H1 (cell line): ENCODE measurements around the gene ANAPC10. TPM values are rescaled to one million over a fixed set of nuclear protein-coding genes. Genes with fewer than 3 reads are reported as not detected.

Source experiments
- CTCF ChIA-PET: fragments of 300-600 bp; sonication (Branson Sonifier 250); formaldehyde crosslinking; loops from one replicate; lab custom pipeline; 2021; ENCODE audit not compliant: partially characterized antibody; lab: Charles Lee
- POLR2A ChIA-PET: fragments of 300-600 bp; sonication (Branson Sonifier 250); formaldehyde crosslinking; loops from one replicate; lab custom pipeline; 2021; ENCODE audit warnings: inconsistent platforms; ENCODE audit not compliant: partially characterized antibody; lab: Charles Lee
- DNase-seq, 2 experiments: peaks; one replicate each; pipeline versions ENCODE4 v3.0.0 to v3.0.0-alpha.2; 2010 to 2022; ENCODE audit warnings: low spot score in 2 of 2, low read depth in 1 of 2, mixed read lengths in 1 of 2
- FAIRE-seq: peaks from 2 replicates; lab custom pipeline; 2011; peaks lifted over from hg19 to GRCh38; lab: Jason Lieb, UNC
- H2AFZ ChIP-seq: 2 replicates; pipeline ENCODE4 v1.8.1; 2012; ENCODE audit warnings: low read length, inconsistent platforms
- H2AK5ac ChIP-seq: 2 replicates; pipeline ENCODE4 v1.6.1; 2013; ENCODE audit warnings: low read depth, low read length
- H2BK120ac ChIP-seq: replicated peaks from 2 replicates; pipeline ENCODE3; 2013; ENCODE audit warnings: low read depth, low read length, inconsistent platforms
- H2BK12ac ChIP-seq: 2 replicates; pipeline ENCODE4 v1.6.1; 2013; ENCODE audit warnings: low read depth, low read length
- H2BK15ac ChIP-seq: 2 replicates; pipeline ENCODE4 v1.6.1; 2013; ENCODE audit warnings: low read length
- H2BK20ac ChIP-seq: 2 replicates; pipeline ENCODE4 v1.6.1; 2013; ENCODE audit warnings: low read length
- H2BK5ac ChIP-seq: 2 replicates; pipeline ENCODE4 v1.6.1; 2013; ENCODE audit warnings: low read depth, low read length
- H3K14ac ChIP-seq: 2 replicates; pipeline ENCODE4 v1.6.1; 2013; ENCODE audit warnings: inconsistent platforms; ENCODE audit not compliant: insufficient read length
- H3K18ac ChIP-seq: 2 replicates; pipeline ENCODE4 v1.6.1; 2013; ENCODE audit warnings: low read length; ENCODE audit errors: extremely low read depth
- H3K23ac ChIP-seq: 2 replicates; pipeline ENCODE4 v1.6.1; 2013; ENCODE audit warnings: inconsistent platforms; ENCODE audit not compliant: insufficient read length
- H3K23me2 ChIP-seq: 2 replicates; pipeline ENCODE4 v1.6.1; 2013; ENCODE audit warnings: low read depth, low read length
- H3K27ac ChIP-seq: 2 replicates; pipeline ENCODE4 v1.6.1; 2011; ENCODE audit warnings: low read depth, low read length, inconsistent platforms
- H3K27me3 ChIP-seq, 4 experiments: replicated peaks in 1 of 4; 1 replicate in 1 of 4; 2 replicates in 3 of 4; pipeline versions ENCODE4 v1.6.1 to v1.8.1; 2011 to 2013; ENCODE audit warnings: low read length in 3 of 4, mild to moderate bottlenecking in 3 of 4, inconsistent platforms in 2 of 4, mixed read lengths in 2 of 4, moderate library complexity in 1 of 4; ENCODE audit not compliant: control insufficient read depth in 3 of 4, insufficient read depth in 3 of 4; ENCODE audit errors: extremely low read depth in 1 of 4
- H3K36me3 ChIP-seq, 4 experiments: 2 replicates each; pipeline versions ENCODE4 v1.6.1 to v1.8.1; 2011 to 2013; ENCODE audit warnings: mild to moderate bottlenecking in 4 of 4, low read length in 3 of 4, moderate library complexity in 2 of 4, control low read depth in 1 of 4, inconsistent platforms in 1 of 4; ENCODE audit not compliant: insufficient read depth in 4 of 4, control insufficient read depth in 2 of 4
- H3K4ac ChIP-seq: replicated peaks from 2 replicates; pipeline ENCODE3; 2013; ENCODE audit warnings: low read length, low read depth, mixed read lengths, inconsistent platforms; ENCODE audit not compliant: insufficient read length
- H3K4me1 ChIP-seq, 4 experiments: replicated peaks in 1 of 4; 1 replicate in 1 of 4; 2 replicates in 3 of 4; pipeline versions ENCODE4 v1.6.1 to v1.8.1; 2011 to 2013; ENCODE audit warnings: low read length in 3 of 4, inconsistent platforms in 2 of 4, mixed read lengths in 1 of 4; ENCODE audit not compliant: insufficient read depth in 4 of 4, control insufficient read depth in 3 of 4
- H3K4me2 ChIP-seq, 2 experiments: 2 replicates each; pipeline versions ENCODE4 v1.6.1 to v1.8.1; 2011 to 2013; ENCODE audit warnings: low read depth in 2 of 2, low read length in 2 of 2, control low read depth in 1 of 2, inconsistent platforms in 1 of 2, mild to moderate bottlenecking in 1 of 2; ENCODE audit not compliant: insufficient read depth in 1 of 2
- H3K4me3 ChIP-seq, 4 experiments: fragments of 200-600, 300-600 bp in 1 of 4; sonication (generic), shearing (Covaris generic), sonication (Bioruptor Twin) in 1 of 4; 2 replicates each; pipeline versions ENCODE4 v1.5.1 to v1.8.1; 2011 to 2016; ENCODE audit warnings: low read length in 4 of 4, low read depth in 3 of 4, control low read depth in 2 of 4, inconsistent platforms in 2 of 4, mild to moderate bottlenecking in 2 of 4, mixed read lengths in 1 of 4, moderate library complexity in 1 of 4; ENCODE audit not compliant: insufficient read depth in 2 of 4; ENCODE audit errors: extremely low read depth in 1 of 4
- H3K56ac ChIP-seq: replicated peaks from 2 replicates; pipeline ENCODE3; 2013; ENCODE audit warnings: low read depth, mild to moderate bottlenecking, mixed read lengths, low read length, inconsistent platforms; ENCODE audit not compliant: insufficient read length
- H3K79me1 ChIP-seq: 2 replicates; pipeline ENCODE4 v1.6.1; 2013; ENCODE audit warnings: low read depth, low read length, control low read depth
- H3K79me2 ChIP-seq, 2 experiments: 2 replicates each; pipeline versions ENCODE4 v1.6.1 to v1.8.1; 2012 to 2013; ENCODE audit warnings: low read length in 2 of 2, mild to moderate bottlenecking in 2 of 2, inconsistent platforms in 1 of 2; ENCODE audit not compliant: insufficient read depth in 2 of 2, control insufficient read depth in 1 of 2
- H3K9ac ChIP-seq, 4 experiments: replicated peaks in 1 of 4; 1 replicate in 1 of 4; 2 replicates in 3 of 4; pipeline versions ENCODE4 v1.6.1 to v1.8.1; 2011 to 2013; ENCODE audit warnings: low read depth in 3 of 4, low read length in 3 of 4, control low read depth in 2 of 4, mild to moderate bottlenecking in 2 of 4, moderate library complexity in 2 of 4, inconsistent platforms in 1 of 4; ENCODE audit errors: extremely low read depth in 1 of 4
- H3K9me3 ChIP-seq, 2 experiments: 2 replicates each; pipeline versions ENCODE4 v1.6.1 to v1.8.1; 2012 to 2013; ENCODE audit warnings: mild to moderate bottlenecking in 2 of 2, moderate library complexity in 2 of 2, control low read depth in 1 of 2, inconsistent platforms in 1 of 2, low read depth in 1 of 2, low read length in 1 of 2, mixed read lengths in 1 of 2; ENCODE audit not compliant: insufficient read depth in 2 of 2
- H4K20me1 ChIP-seq, 2 experiments: replicated peaks in 1 of 2; 2 replicates each; pipeline versions ENCODE3 to v1.8.1; 2011 to 2013; ENCODE audit warnings: inconsistent platforms in 2 of 2, low read length in 2 of 2, mild to moderate bottlenecking in 1 of 2; ENCODE audit not compliant: insufficient read depth in 2 of 2, control insufficient read depth in 1 of 2
- H4K5ac ChIP-seq: 2 replicates; pipeline ENCODE4 v1.6.1; 2013; ENCODE audit warnings: low read length, low read depth, mixed read lengths, inconsistent platforms; ENCODE audit not compliant: insufficient read length
- H4K8ac ChIP-seq: 2 replicates; pipeline ENCODE4 v1.8.0; 2013; ENCODE audit warnings: mild to moderate bottlenecking, moderate library complexity, low read length, inconsistent platforms; ENCODE audit not compliant: insufficient read depth; ENCODE audit errors: extremely low read depth
- H4K91ac ChIP-seq: replicated peaks from 2 replicates; pipeline ENCODE3; 2013; ENCODE audit warnings: low read length, mixed read lengths, inconsistent platforms; ENCODE audit not compliant: insufficient read length
- FOSL1 ChIP-seq: IDR thresholded peaks from 2 replicates; pipeline ENCODE4 v1.6.1; 2011; ENCODE audit warnings: mild to moderate bottlenecking, low read depth, low read length, moderate library complexity; ENCODE audit not compliant: insufficient read depth
- GTF2F1 ChIP-seq: IDR thresholded peaks from 2 replicates; pipeline ENCODE4 v1.6.1; 2012; ENCODE audit warnings: low read depth, low read length, improper control_type of control experiment, borderline replicate concordance
- RNF2 ChIP-seq: fragments of 200-900, 300-1000 bp; sonication (generic); IDR thresholded peaks from 2 replicates; pipeline ENCODE4 v1.7.1; 2016; ENCODE audit warnings: borderline replicate concordance, low read depth, mild to moderate bottlenecking, antibody characterized with exemption, low read length; ENCODE audit not compliant: poor library complexity, severe bottlenecking; ENCODE audit errors: missing control alignments
- SIN3A ChIP-seq, 2 experiments: IDR thresholded peaks in 1 of 2; conservative IDR thresholded peaks in 1 of 2; 2 replicates each; pipeline ENCODE4 v1.6.1; 2011 to 2012; ENCODE audit warnings: low read length in 2 of 2, improper control_type of control experiment in 1 of 2, low read depth in 1 of 2, mild to moderate bottlenecking in 1 of 2
- WGBS, 2 experiments: shearing (Covaris generic) in 1 of 2; methylation state at CpG; one replicate each; pipeline versions ENCODE4 v1.1.6 to v1.1.7; 2013 to 2015; ENCODE audit warnings: low lambda C conversion rate in 2 of 2, mixed read lengths in 2 of 2, inconsistent platforms in 1 of 2, low coverage in 1 of 2, missing lambda C conversion rate in 1 of 2; ENCODE audit not compliant: insufficient replicate concordance in 2 of 2, insufficient coverage in 1 of 2, insufficient read length in 1 of 2; ENCODE audit errors: extremely low coverage in 1 of 2, missing lambda C conversion rate in 1 of 2; 5-methylcytosine and 5-hydroxymethylcytosine counted together
- polyA plus RNA-seq, 7 experiments: library from polyadenylated mRNA; depleted of rRNA in 3 of 7; stranded (reverse) in 5 of 7; unstranded in 2 of 7; fragments of >200 nt in 5 of 7; fragments of 200-250 nt in 2 of 7; gene quantifications; 1 replicate in 5 of 7; 2 replicates in 1 of 7; 4 replicates in 1 of 7; pipeline versions ENCODE4 v1.2.1 to v1.2.3, GENCODE V29; 2011 to 2013; ENCODE audit warnings: missing spikeins in 2 of 7, mixed read lengths in 2 of 7
- total RNA-seq: library from RNA; stranded (reverse); fragmentation: NEBNext Ultra II Directional; extraction: Animal tissue kit (Norgen Biotek cat#: 25700); gene quantifications from 2 replicates; pipeline ENCODE4 v1.2.1, GENCODE V29; 2021
- TF ChIP-seq, protein P1 (sequence below): IDR thresholded peaks from 2 replicates; pipeline ENCODE4 v1.6.1; 2012; ENCODE audit warnings: inconsistent platforms

Gene ANAPC10
- total and polyA plus RNA-seq, 2 of the 8 experiments (the other 6 are each of a cell fraction or from before 2014, with no cell fraction given), result 17.6 to 23.3 TPM

DNA sequence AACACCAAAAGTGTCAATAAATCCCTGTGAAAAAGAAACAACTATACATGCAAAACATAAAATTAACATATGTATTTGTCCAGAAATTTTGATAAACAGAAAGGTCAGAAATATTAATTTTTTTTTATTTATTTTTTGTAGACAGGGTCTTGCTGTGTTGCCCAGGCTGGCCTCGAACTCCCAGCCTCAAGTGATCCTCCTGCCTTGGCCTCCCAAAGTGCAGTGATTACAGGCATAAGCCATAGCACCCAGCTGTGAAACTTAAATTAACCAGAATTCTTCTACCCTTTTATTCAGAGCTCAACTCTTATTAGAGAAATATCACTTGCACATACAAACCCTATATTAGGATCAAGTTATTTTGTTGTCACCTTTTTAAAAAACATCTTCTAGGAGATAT, 16.2 kb downstream of the ANAPC10 start:
- Histone ChIP-seq H4K5ac (no peak overlapping the region), H3K27ac (no peak overlapping the region), H2AFZ (no peak overlapping the region), H3K4me3 (no peak overlapping the region), H3K23ac (no peak overlapping the region), H2BK12ac (no peak overlapping the region), H4K20me1 (peaks cover 0 to under 1% of the 10 kb centered on the region in 2 experiments), H3K23me2 (no peaks in the 10 kb centered on the region), H4K91ac (no peak overlapping the region), H3K4me2 (no peak overlapping the region), H3K9me3 (no peaks in the 10 kb centered on the region), H2AK5ac (no peak overlapping the region), H4K8ac (no peak overlapping the region), H3K14ac (no peak overlapping the region), H3K18ac (no peak overlapping the region), H3K4ac (no peak overlapping the region), H2BK120ac (no peak overlapping the region), H3K79me2 (peaks cover 0 to 21% of the 10 kb centered on the region in 2 experiments; a peak in 3 of 4 replicates), H2BK5ac (no peak overlapping the region), H3K56ac (no peak overlapping the region), H2BK20ac (no peak overlapping the region), H3K79me1 (no peaks in the 10 kb centered on the region), H3K36me3 (peaks cover 0 to 11% (median 1%) of the 10 kb centered on the region in 4 experiments; a peak in 2 of 8 replicates), H3K27me3 (no peaks in the 10 kb centered on the region), H2BK15ac (no peak overlapping the region), H3K4me1 (no peaks in the 10 kb centered on the region), H3K9ac (no peak overlapping the region)
- WGBS, 2 experiments, result 86% methylated on average over 1 of the region's 1 CpG; no CpG with 5 or more reads in 1 of the 2 experiments
- ChIA-PET POLR2A (interaction anchor here (0.6 kb wide), 1 partner anchor 936 kb away, joined by 3 read pairs; no protein-coding TSS in a partner anchor), CTCF (no interaction called here)
- FAIRE-seq (no peak), DNase-seq (no peak)
- TF ChIP-seq SIN3A (conservative IDR thresholded peaks at IDR 0.05 in 1 of 2, IDR thresholded peaks at IDR 0.05 in 1 of 2; ENCODE audit: low read depth in 1 of 2, low read length in 2 of 2) (no peak), RNF2 (no peak), FOSL1 (no peak), GTF2F1 (no peak)
- TF ChIP-seq, protein P1, sequence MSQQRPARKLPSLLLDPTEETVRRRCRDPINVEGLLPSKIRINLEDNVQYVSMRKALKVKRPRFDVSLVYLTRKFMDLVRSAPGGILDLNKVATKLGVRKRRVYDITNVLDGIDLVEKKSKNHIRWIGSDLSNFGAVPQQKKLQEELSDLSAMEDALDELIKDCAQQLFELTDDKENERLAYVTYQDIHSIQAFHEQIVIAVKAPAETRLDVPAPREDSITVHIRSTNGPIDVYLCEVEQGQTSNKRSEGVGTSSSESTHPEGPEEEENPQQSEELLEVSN, result no peak
